Panc1 (cell line): ENCODE measurements around the gene NHP2.

ENCODE experiments used
- POLR2AphosphoS5 ChIP-seq: IDR thresholded peaks from 2 replicates; pipeline ENCODE4 v1.6.1; 2012; ENCODE audit warnings: mild to moderate bottlenecking, low read depth, low read length, moderate library complexity
- TCF7L2 ChIP-seq: IDR thresholded peaks from 2 replicates; pipeline ENCODE4 v1.6.1; 2011; ENCODE audit warnings: mild to moderate bottlenecking, low read depth, low read length, inconsistent platforms
- TF ChIP-seq, protein P1 (sequence below), 2 experiments: IDR thresholded peaks; 2 replicates each; pipeline ENCODE4 v1.6.1; 2011 to 2012; ENCODE audit warnings: low read depth in 2 of 2, control low read depth in 1 of 2, low read length in 1 of 2, mild to moderate bottlenecking in 1 of 2, moderate library complexity in 1 of 2; ENCODE audit not compliant: insufficient read depth in 1 of 2
- TF ChIP-seq, protein P2 (sequence below): fragments of 450-650 bp; IDR thresholded peaks from 2 replicates; pipeline ENCODE4 v1.5.1; 2017; ENCODE audit warnings: mild to moderate bottlenecking

DNA sequence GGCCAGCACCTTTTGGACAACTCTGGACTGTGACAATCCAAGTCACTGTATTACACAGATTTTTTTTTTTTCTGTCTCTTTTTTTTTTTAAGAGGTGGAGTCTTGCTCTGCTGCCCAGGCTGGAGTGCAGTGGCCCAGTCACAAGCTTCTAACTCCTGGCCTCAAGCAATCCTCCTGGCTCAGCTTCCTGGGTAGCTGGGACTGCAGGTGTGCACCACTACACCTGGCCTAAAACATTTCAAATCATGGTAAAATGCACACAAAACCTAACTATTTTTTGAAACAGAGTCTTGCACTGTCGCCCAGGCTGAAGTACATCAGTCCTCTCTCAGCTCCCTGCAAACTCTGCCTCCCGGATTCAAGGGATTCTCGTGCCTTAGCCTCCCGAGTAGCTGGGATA, 47.6 kb downstream of the NHP2 start:
- TF ChIP-seq, protein P1, sequence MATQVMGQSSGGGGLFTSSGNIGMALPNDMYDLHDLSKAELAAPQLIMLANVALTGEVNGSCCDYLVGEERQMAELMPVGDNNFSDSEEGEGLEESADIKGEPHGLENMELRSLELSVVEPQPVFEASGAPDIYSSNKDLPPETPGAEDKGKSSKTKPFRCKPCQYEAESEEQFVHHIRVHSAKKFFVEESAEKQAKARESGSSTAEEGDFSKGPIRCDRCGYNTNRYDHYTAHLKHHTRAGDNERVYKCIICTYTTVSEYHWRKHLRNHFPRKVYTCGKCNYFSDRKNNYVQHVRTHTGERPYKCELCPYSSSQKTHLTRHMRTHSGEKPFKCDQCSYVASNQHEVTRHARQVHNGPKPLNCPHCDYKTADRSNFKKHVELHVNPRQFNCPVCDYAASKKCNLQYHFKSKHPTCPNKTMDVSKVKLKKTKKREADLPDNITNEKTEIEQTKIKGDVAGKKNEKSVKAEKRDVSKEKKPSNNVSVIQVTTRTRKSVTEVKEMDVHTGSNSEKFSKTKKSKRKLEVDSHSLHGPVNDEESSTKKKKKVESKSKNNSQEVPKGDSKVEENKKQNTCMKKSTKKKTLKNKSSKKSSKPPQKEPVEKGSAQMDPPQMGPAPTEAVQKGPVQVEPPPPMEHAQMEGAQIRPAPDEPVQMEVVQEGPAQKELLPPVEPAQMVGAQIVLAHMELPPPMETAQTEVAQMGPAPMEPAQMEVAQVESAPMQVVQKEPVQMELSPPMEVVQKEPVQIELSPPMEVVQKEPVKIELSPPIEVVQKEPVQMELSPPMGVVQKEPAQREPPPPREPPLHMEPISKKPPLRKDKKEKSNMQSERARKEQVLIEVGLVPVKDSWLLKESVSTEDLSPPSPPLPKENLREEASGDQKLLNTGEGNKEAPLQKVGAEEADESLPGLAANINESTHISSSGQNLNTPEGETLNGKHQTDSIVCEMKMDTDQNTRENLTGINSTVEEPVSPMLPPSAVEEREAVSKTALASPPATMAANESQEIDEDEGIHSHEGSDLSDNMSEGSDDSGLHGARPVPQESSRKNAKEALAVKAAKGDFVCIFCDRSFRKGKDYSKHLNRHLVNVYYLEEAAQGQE (IDR thresholded peaks at IDR 0.05; ENCODE audit: insufficient read depth in 1 of 2, low read depth in 2 of 2, low read length in 1 of 2): no peak
- TF ChIP-seq, protein P2, sequence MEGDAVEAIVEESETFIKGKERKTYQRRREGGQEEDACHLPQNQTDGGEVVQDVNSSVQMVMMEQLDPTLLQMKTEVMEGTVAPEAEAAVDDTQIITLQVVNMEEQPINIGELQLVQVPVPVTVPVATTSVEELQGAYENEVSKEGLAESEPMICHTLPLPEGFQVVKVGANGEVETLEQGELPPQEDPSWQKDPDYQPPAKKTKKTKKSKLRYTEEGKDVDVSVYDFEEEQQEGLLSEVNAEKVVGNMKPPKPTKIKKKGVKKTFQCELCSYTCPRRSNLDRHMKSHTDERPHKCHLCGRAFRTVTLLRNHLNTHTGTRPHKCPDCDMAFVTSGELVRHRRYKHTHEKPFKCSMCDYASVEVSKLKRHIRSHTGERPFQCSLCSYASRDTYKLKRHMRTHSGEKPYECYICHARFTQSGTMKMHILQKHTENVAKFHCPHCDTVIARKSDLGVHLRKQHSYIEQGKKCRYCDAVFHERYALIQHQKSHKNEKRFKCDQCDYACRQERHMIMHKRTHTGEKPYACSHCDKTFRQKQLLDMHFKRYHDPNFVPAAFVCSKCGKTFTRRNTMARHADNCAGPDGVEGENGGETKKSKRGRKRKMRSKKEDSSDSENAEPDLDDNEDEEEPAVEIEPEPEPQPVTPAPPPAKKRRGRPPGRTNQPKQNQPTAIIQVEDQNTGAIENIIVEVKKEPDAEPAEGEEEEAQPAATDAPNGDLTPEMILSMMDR: no peak
- TF ChIP-seq POLR2AphosphoS5 (no peak), TCF7L2 (no peak)
